Measurements from ENCODE around the gene MARCO.

GRCh38 chr2:118937817-118938216 is 4.2 kb upstream of the MARCO start:
- no peak for TF ChIP-seq EZH2 (IDR thresholded peaks at IDR 0.05; ENCODE audit: low read depth, unreplicated experiment)
- TF ChIP-seq CTCF (conservative IDR thresholded peaks at IDR 0.05; ENCODE audit: low read depth in 2 of 2): no peak
- no peak for TF ChIP-seq EZH2phosphoT487 (IDR thresholded peaks at IDR 0.05; ENCODE audit: unreplicated experiment)
- no peak for TF ChIP-seq POLR2AphosphoS5 (IDR thresholded peaks at IDR 0.05; ENCODE audit: low read depth)
- TF ChIP-seq CREB1 (CRISPR knock-in tag; IDR thresholded peaks at IDR 0.05; ENCODE audit: low read depth): no peak
- no peak for TF ChIP-seq REST (IDR thresholded peaks at IDR 0.05; ENCODE audit: unreplicated experiment)
- TF ChIP-seq STAT1 (IDR thresholded peaks at IDR 0.05; ENCODE audit: unreplicated experiment): no peak
